GM10266 (cell line): ENCODE results near the gene ABCB9.
A peak's percentile ranks its signal among the peaks of the same experiment; 100 is the strongest.
"Not testable (repeated sequence)": the region's sequence is repeated elsewhere in the genome, so short reads cannot be mapped to it uniquely, and the experiment has no call there.

Source experiments
- DNase-seq: peaks from one replicate; pipeline ENCODE4 v3.0.0; 2012; ENCODE audit errors: extremely low spot score
- TF ChIP-seq, protein P1 (sequence below): IDR thresholded peaks from 2 replicates; pipeline ENCODE4 v1.5.1; 2012; ENCODE audit warnings: mild to moderate bottlenecking, low read depth; ENCODE audit not compliant: control insufficient read depth, insufficient read depth; ENCODE audit errors: missing control alignments

The ABCB9 gene

GRCh38 chr12:122965851-122966742 is at the start of gene ABCB9:
ABCB9 (minus strand) TSS chr12:122966463; CDS start chr12:122960235, 6,228 bp downstream.
- TF ChIP-seq, protein P1, sequence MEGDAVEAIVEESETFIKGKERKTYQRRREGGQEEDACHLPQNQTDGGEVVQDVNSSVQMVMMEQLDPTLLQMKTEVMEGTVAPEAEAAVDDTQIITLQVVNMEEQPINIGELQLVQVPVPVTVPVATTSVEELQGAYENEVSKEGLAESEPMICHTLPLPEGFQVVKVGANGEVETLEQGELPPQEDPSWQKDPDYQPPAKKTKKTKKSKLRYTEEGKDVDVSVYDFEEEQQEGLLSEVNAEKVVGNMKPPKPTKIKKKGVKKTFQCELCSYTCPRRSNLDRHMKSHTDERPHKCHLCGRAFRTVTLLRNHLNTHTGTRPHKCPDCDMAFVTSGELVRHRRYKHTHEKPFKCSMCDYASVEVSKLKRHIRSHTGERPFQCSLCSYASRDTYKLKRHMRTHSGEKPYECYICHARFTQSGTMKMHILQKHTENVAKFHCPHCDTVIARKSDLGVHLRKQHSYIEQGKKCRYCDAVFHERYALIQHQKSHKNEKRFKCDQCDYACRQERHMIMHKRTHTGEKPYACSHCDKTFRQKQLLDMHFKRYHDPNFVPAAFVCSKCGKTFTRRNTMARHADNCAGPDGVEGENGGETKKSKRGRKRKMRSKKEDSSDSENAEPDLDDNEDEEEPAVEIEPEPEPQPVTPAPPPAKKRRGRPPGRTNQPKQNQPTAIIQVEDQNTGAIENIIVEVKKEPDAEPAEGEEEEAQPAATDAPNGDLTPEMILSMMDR: no peak
- peak; percentile 98 for DNase-seq

GRCh38 chr12:123014473-123014872 is 48.2 kb upstream of the ABCB9 start:
- not testable (repeated sequence) for DNase-seq

DNA sequence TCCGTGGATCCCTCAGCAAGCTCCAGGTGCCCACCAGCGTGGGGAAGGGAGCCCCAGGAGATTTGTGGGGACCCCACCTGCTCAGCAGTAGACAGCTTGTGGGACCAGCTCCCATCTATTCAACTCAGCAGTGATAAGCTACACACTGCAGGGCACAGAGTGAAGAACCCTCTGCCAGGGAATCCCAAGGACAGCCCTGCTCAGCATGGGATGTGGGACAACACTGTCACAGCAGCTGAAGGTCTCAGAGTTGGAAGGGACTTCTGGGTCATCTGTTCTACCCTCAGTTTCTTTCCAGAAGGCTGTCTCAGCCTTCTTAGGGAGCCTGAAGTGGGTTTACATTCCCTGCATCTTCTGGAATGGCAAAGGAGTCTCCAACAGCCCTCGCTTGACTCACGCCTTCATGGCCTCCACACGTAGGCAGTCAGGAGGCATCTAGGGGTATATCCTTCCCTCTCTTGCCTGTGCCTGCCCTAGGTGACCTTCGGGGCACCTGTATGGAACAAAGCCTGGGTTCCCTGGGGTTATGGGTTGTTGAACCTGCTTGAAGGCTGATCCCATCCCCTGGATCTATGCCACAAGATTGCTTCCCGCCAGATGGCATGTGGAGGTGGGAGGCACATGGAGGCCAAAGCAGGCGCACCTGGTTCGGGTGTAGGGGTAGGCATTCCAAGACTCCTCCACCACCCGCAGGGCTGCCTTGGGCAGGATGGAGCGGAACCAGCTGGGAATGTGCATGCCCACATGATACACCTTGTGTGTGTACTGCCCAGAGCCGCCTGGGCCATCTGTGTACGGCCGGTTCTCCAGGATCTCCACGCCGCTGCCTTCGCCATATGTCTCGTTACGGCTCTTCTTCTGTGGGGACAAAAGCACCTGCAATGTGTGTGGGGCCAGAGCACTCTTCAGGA is 47.2 kb upstream of the ABCB9 start:
- no peak for DNase-seq
- TF ChIP-seq, protein P1: no peak

- no peak for DNase-seq
- TF ChIP-seq, protein P1: no peak
These were observed 45.4 kb upstream of the ABCB9 start for GRCh38 chr12:123011701-123012100.

DNA sequence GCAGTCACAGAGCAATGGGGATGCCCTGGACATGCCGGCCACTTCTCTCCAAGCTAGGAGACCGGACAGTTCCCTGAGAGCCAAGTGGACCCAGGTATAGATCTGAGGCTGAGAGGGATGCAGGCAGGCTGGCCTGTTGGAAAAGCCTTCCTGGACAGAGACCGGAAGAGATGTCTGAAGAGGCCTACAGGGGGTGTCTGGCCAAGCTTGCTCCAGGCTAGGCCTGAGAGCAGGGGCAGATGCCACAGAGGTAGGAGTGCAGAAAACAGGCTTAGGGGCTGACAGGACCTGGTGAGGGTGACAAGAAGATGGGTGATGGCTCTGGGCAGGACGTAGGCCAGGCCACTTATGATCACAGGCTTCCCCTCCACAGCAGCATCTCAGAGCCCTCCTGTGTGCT is 44.4 kb upstream of the ABCB9 start:
- DNase-seq: no peak
- TF ChIP-seq, protein P1: no peak

DNA sequence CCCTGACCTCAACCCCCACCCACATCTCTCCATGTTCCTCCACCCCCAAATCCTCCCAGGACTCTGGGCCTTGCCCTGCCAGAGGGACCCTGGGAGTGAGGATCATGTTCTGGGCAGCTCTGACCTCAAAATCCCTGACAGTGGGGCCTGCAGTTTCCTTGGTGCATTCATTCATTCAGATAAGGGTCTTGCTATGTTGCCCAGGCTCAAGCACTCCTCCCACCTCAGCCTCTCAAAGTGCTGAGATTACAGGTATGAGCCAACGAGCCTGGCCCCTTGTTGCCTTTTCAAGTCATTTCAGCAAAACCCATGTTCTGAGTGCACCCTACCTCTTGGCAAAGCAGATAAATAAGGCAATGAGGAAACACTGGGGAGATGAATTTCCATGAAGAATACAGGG is 43.8 kb upstream of the ABCB9 start:
- TF ChIP-seq, protein P1: no peak
- DNase-seq: no peak

DNA sequence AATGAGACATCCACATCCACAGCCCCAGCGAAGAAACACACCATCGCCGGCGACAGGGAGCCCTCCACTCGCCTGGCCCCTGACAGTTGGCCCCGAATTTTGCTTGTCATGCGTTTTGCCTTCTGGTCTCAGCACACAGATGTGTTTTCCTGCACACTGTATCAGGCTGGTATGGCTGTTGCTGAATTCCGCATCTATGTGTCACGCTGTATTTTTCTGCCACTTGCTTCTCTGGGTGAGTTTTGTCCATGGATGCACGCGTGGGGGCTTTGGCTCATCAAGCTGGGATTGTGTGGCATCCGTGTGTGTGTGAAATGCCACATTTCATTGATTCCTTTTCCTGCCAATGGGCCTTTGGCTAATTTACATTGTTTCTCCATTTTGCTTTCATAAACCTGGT is 40.7 kb upstream of the ABCB9 start:
- no peak for DNase-seq
- TF ChIP-seq, protein P1: no peak
